ENCODE results near the gene CRYBA2.

GRCh38 chr2:218999021-218999880 is 6.0 kb upstream of the CRYBA2 start:
- TF ChIP-seq SNIP1 (IDR thresholded peaks at IDR 0.05; ENCODE audit: low read depth) = no peak
- TF ChIP-seq FOSL1 (tag; conservative IDR thresholded peaks at IDR 0.05) = no peak
- TF ChIP-seq BACH1 (tag; IDR thresholded peaks at IDR 0.05) = no peak
- TF ChIP-seq HMBOX1 (IDR thresholded peaks at IDR 0.05) = no peak
- TF ChIP-seq, protein P1, sequence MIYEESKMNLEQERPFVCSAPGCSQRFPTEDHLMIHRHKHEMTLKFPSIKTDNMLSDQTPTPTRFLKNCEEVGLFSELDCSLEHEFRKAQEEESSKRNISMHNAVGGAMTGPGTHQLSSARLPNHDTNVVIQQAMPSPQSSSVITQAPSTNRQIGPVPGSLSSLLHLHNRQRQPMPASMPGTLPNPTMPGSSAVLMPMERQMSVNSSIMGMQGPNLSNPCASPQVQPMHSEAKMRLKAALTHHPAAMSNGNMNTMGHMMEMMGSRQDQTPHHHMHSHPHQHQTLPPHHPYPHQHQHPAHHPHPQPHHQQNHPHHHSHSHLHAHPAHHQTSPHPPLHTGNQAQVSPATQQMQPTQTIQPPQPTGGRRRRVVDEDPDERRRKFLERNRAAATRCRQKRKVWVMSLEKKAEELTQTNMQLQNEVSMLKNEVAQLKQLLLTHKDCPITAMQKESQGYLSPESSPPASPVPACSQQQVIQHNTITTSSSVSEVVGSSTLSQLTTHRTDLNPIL (CRISPR knock-in tag; IDR thresholded peaks at IDR 0.05) = no peak
- TF ChIP-seq EP300 (IDR thresholded peaks at IDR 0.05; ENCODE audit: low read length) = no peak
- TF ChIP-seq, protein P2, sequence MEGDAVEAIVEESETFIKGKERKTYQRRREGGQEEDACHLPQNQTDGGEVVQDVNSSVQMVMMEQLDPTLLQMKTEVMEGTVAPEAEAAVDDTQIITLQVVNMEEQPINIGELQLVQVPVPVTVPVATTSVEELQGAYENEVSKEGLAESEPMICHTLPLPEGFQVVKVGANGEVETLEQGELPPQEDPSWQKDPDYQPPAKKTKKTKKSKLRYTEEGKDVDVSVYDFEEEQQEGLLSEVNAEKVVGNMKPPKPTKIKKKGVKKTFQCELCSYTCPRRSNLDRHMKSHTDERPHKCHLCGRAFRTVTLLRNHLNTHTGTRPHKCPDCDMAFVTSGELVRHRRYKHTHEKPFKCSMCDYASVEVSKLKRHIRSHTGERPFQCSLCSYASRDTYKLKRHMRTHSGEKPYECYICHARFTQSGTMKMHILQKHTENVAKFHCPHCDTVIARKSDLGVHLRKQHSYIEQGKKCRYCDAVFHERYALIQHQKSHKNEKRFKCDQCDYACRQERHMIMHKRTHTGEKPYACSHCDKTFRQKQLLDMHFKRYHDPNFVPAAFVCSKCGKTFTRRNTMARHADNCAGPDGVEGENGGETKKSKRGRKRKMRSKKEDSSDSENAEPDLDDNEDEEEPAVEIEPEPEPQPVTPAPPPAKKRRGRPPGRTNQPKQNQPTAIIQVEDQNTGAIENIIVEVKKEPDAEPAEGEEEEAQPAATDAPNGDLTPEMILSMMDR (IDR thresholded peaks at IDR 0.05 in 2 of 3, conservative IDR thresholded peaks at IDR 0.05 in 1 of 3; ENCODE audit: insufficient read depth in 2 of 3, low read depth in 1 of 3, low read length in 3 of 3) = no peak
- TF ChIP-seq, protein P3, sequence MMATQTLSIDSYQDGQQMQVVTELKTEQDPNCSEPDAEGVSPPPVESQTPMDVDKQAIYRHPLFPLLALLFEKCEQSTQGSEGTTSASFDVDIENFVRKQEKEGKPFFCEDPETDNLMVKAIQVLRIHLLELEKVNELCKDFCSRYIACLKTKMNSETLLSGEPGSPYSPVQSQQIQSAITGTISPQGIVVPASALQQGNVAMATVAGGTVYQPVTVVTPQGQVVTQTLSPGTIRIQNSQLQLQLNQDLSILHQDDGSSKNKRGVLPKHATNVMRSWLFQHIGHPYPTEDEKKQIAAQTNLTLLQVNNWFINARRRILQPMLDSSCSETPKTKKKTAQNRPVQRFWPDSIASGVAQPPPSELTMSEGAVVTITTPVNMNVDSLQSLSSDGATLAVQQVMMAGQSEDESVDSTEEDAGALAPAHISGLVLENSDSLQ (IDR thresholded peaks at IDR 0.05) = no peak
- TF ChIP-seq ZNF395 (CRISPR knock-in tag; IDR thresholded peaks at IDR 0.05) = no peak
- no peak for TF ChIP-seq RAD51 (IDR thresholded peaks at IDR 0.05; ENCODE audit: borderline replicate concordance, low read depth)

All from K562 (cell line).